ENCODE data around the gene SLC22A1. TPM values are rescaled to one million over a fixed set of nuclear protein-coding genes. Genes with fewer than 3 reads are reported as not detected.

The SLC22A1 gene
- total and polyA plus RNA-seq, 7 donors, result 0.17 to 3.3 (median 0.89) TPM

GRCh38 chr6:160160929-160161646, 39.5 kb downstream of the SLC22A1 start:
- peaks cover 3% of the 10 kb centered on the region for H3K9me3 ChIP-seq
- WGBS, 3 donors, result 82 to 89% (median 85%) methylated on average over 15 of the region's 15 CpGs
- ATAC-seq (peak in 1 of 4 donors; percentile 24), DNase-seq (no peak)
- H3K36me3 ChIP-seq (ENCODE audit: insufficient read depth in 1 of 2, low read depth in 1 of 2), result peaks cover 0 to 3% of the 10 kb centered on the region in 2 donors
- TF ChIP-seq, protein P1, sequence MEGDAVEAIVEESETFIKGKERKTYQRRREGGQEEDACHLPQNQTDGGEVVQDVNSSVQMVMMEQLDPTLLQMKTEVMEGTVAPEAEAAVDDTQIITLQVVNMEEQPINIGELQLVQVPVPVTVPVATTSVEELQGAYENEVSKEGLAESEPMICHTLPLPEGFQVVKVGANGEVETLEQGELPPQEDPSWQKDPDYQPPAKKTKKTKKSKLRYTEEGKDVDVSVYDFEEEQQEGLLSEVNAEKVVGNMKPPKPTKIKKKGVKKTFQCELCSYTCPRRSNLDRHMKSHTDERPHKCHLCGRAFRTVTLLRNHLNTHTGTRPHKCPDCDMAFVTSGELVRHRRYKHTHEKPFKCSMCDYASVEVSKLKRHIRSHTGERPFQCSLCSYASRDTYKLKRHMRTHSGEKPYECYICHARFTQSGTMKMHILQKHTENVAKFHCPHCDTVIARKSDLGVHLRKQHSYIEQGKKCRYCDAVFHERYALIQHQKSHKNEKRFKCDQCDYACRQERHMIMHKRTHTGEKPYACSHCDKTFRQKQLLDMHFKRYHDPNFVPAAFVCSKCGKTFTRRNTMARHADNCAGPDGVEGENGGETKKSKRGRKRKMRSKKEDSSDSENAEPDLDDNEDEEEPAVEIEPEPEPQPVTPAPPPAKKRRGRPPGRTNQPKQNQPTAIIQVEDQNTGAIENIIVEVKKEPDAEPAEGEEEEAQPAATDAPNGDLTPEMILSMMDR (IDR thresholded peaks at IDR 0.05), result no peak
- H3K27me3 ChIP-seq (ENCODE audit: insufficient read depth in 3 of 3, low read length in 2 of 3), result no peaks in the 10 kb centered on the region
- H3K27ac ChIP-seq, result no peak overlapping the region
- intact Hi-C loops (cut with DNase I), result loop anchor here in 1 of 2 donors (5.0 kb wide), 1 partner anchor 836 kb away; no protein-coding TSS in a partner anchor
- no peak overlapping the region for H3K4me3 ChIP-seq
- H3K4me1 ChIP-seq, result no peaks in the 10 kb centered on the region

DNA sequence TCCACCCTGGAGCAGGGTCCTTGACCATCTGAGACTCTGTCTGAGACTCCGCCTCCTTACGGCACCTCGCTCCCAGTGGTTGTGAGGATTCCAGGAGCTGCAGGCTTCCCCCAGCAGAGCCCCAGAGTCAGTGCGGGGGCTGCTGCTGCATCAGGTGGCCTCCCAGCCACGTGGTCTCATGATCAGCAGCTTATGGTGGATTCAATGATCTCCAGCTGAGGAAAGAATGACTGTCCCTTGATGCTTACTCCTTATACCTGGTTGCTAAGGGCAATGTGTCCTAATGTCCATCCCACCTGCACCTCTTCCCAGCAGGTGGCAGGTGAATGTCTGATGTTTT, 40.0 kb downstream of the SLC22A1 start:
- 61 to 71% (median 64%) methylated on average over 5 of the region's 5 CpGs for WGBS, 3 donors
- no peak overlapping the region for H3K4me3 ChIP-seq
- peaks cover 0 to under 1% of the 10 kb centered on the region in 2 donors for H3K36me3 ChIP-seq (ENCODE audit: insufficient read depth in 1 of 2, low read depth in 1 of 2)
- TF ChIP-seq, protein P1 (IDR thresholded peaks at IDR 0.05), result no peak
- H3K4me1 ChIP-seq, result no peaks in the 10 kb centered on the region
- no peak overlapping the region for H3K27ac ChIP-seq
- intact Hi-C loops (cut with DNase I), result loop anchor here in 1 of 2 donors (5.0 kb wide), 1 partner anchor 836 kb away; no protein-coding TSS in a partner anchor
- ATAC-seq, result peak in 1 of 4 donors; percentile 24
- no peaks in the 10 kb centered on the region for H3K27me3 ChIP-seq (ENCODE audit: insufficient read depth in 3 of 3, low read length in 2 of 3)
- no peak for DNase-seq
- H3K9me3 ChIP-seq, result peaks cover 3% of the 10 kb centered on the region

- no peaks in the 10 kb centered on the region for H3K4me1 ChIP-seq
Observed at GRCh38 chr6:160162030-160162566, 40.5 kb downstream of the SLC22A1 start.

DNA sequence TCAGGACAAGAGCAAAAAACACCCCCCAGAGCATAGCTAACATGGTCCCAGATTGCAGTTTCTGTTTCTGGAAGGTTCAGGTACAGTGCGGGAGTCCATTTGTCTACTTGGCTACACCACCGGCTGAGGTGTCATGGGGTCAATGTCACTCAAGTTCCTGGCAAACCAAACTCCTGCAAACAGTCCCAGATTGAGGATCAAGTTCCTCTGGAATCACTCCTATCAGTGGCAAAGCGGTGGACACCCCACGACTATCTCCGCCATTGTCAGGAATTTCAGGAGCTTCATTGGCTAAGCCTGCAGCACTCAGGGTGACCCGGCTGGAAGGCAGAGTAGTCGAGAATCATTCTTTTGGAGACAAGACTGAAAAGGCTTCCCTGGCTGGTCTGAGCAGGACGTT, 41.8 kb downstream of the SLC22A1 start:
- ATAC-seq, result peak in 1 of 4 donors; percentile 36
- H3K4me1 ChIP-seq, result no peaks in the 10 kb centered on the region
- no peak for DNase-seq
- no peaks in the 10 kb centered on the region for H3K27me3 ChIP-seq (ENCODE audit: insufficient read depth in 3 of 3, low read length in 2 of 3)
- intact Hi-C loops (cut with DNase I), result loop anchor here in 1 of 2 donors (5.0 kb wide), 1 partner anchor 834 kb away; no protein-coding TSS in a partner anchor
- TF ChIP-seq, protein P1 (IDR thresholded peaks at IDR 0.05), result no peak
- H3K36me3 ChIP-seq (ENCODE audit: insufficient read depth in 1 of 2, low read depth in 1 of 2), result no peaks in the 10 kb centered on the region
- WGBS, 3 donors, result 55 to 58% (median 58%) methylated on average over 8 of the region's 8 CpGs
- H3K27ac ChIP-seq, result no peak overlapping the region
- no peak overlapping the region for H3K4me3 ChIP-seq
- H3K9me3 ChIP-seq, result peaks cover 3% of the 10 kb centered on the region

More at GRCh38 chr6:160162030-160162566, 40.5 kb downstream of the SLC22A1 start:
- Histone ChIP-seq H3K9me3 (peaks cover 3% of the 10 kb centered on the region), H3K36me3 (ENCODE audit: insufficient read depth in 1 of 2, low read depth in 1 of 2) (no peaks in the 10 kb centered on the region), H3K27ac (no peak overlapping the region), H3K4me3 (no peak overlapping the region), H3K27me3 (ENCODE audit: insufficient read depth in 3 of 3, low read length in 2 of 3) (no peaks in the 10 kb centered on the region)
- ATAC-seq (no peak), DNase-seq (no peak)
- WGBS, 3 donors, result 72 to 75% (median 74%) methylated on average over 5 of the region's 5 CpGs
- intact Hi-C loops (cut with DNase I), result loop anchor here in 1 of 2 donors (5.0 kb wide), 1 partner anchor 835 kb away; no protein-coding TSS in a partner anchor
- TF ChIP-seq, protein P1 (IDR thresholded peaks at IDR 0.05), result no peak

Data from psoas muscle (tissue), 8 donors.